Colonic mucosa (tissue), 4 donors: ENCODE data around the gene HDAC4. TPM values are rescaled to one million over a fixed set of nuclear protein-coding genes. Genes with fewer than 3 reads are reported as not detected.

Experiments used
- DNase-seq: peaks from one replicate; pipeline ENCODE4 v3.0.0-alpha.2; 2020
- H3K27ac ChIP-seq: fragments of 200-600 bp; one replicate; pipeline ENCODE4 v1.8.0; 2021
- H3K27me3 ChIP-seq: fragments of 200-600 bp; one replicate; pipeline ENCODE4 v1.8.0; 2021
- H3K36me3 ChIP-seq: fragments of 200-600 bp; one replicate; pipeline ENCODE4 v1.8.0; 2021
- H3K4me1 ChIP-seq: fragments of 200-600 bp; one replicate; pipeline ENCODE4 v1.8.0; 2021; ENCODE audit warnings: mild to moderate bottlenecking
- H3K4me3 ChIP-seq: fragments of 200-600 bp; one replicate; pipeline ENCODE4 v1.8.0; 2021
- H3K9ac ChIP-seq, 2 donors: one replicate each; pipeline ENCODE4 v1.7.0; 2013; ENCODE audit warnings: control low read depth in 2 of 2, low read depth in 2 of 2, low read length in 2 of 2
- H3K9me3 ChIP-seq: fragments of 200-600 bp; one replicate; pipeline ENCODE4 v1.8.0; 2021
- intact Hi-C: fragments of 100-400 bp; cut with DNase I; formaldehyde crosslinking; loops from one replicate; pipeline ENCODE4 v1.14.1; 2022
- total RNA-seq, 2 donors: library from RNA; stranded (reverse); fragmentation: NEBNext Ultra II Directional in 1 of 2; extraction: Animal tissue kit (Norgen Biotek cat#: 25700) in 1 of 2; gene quantifications; one replicate each; pipeline ENCODE4 v1.2.1, GENCODE V29; 2021
- TF ChIP-seq, protein P1 (sequence below): fragments of 200-600 bp; IDR thresholded peaks from one replicate; pipeline ENCODE4 v1.8.0; 2022; ENCODE audit warnings: antibody characterized with exemption, mild to moderate bottlenecking
- donor health status: healthy.
- donor health status: DM: no; HTN: no; CAD: no.
- donor health status: DM: no; HTN: no; CAD: no.

The HDAC4 gene
- total RNA-seq, 2 donors from 2014 or later: 35.3 to 46.8 TPM

DNA sequence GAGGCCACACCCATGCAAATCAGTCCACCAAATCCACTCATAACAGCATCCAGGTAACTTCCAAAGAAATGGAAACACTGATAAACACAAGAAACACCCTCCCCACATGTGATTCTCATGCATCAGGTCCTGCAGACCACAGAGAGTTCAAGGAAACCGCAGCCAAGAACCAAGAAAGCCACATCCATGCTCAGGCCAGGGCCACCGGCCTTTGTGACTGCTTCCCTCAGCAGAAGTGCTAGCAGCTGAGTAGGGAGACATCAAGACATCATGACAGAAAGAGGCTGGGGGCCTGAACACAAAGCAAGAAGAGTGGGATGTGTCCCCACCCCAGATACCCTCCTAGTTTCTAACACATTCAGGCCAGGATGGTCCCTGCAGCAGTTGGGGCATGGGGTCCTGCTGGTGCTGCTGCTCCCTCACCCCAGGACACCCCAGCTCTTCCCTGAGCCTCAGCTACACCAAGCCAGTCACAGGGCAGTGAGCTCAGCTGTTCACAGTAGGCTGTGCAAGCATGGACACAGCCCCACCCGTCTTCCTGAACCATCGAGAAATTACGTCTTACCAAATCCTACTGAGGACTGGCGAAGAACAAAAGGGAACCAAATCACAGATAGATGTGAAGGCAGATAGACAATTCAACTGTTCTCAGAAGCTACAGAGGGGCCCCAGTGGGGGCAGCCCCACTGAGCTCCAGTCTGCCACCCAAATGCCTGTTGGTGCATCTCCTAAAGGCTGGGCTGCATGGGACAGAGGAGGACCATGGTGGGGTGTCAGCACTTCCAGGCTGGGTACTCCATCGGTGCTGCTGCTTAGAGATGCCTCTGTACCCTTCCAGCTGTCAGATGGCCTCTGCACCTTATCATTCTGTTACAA is 60.9 kb downstream of the HDAC4 start:
- Histone ChIP-seq H3K9me3 (no peaks in the 10 kb centered on the region), H3K4me3 (no peak overlapping the region), H3K4me1 (no peaks in the 10 kb centered on the region), H3K27me3 (no peaks in the 10 kb centered on the region), H3K27ac (no peak overlapping the region), H3K9ac (no peak overlapping the region), H3K36me3 (no peaks in the 10 kb centered on the region)
- peak; percentile 15 for DNase-seq
- TF ChIP-seq, protein P1, sequence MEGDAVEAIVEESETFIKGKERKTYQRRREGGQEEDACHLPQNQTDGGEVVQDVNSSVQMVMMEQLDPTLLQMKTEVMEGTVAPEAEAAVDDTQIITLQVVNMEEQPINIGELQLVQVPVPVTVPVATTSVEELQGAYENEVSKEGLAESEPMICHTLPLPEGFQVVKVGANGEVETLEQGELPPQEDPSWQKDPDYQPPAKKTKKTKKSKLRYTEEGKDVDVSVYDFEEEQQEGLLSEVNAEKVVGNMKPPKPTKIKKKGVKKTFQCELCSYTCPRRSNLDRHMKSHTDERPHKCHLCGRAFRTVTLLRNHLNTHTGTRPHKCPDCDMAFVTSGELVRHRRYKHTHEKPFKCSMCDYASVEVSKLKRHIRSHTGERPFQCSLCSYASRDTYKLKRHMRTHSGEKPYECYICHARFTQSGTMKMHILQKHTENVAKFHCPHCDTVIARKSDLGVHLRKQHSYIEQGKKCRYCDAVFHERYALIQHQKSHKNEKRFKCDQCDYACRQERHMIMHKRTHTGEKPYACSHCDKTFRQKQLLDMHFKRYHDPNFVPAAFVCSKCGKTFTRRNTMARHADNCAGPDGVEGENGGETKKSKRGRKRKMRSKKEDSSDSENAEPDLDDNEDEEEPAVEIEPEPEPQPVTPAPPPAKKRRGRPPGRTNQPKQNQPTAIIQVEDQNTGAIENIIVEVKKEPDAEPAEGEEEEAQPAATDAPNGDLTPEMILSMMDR: no peak
- intact Hi-C loops: no loop called here

DNA sequence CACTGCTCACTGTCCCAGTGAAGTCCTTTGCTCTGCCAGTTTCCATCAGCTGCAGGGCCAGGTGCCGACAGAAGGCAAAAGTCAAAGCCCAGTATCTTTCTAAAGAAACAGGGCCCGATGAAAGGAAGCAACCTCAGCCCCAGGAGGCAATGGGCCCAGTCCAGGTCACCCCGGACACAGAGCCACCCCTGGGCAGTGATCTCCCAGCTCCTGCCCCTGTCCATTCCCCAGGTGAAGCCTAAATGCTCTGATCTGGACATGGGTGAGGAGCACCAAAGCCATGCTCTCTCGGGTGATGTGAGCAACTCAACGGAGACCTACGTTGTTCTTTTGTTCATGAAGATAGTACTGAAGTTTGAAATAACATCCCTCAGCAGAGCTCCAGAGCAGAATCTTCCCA is 61.6 kb downstream of the HDAC4 start:
- Histone ChIP-seq H3K27me3 (no peaks in the 10 kb centered on the region), H3K36me3 (no peaks in the 10 kb centered on the region), H3K9me3 (no peaks in the 10 kb centered on the region), H3K27ac (no peak overlapping the region), H3K9ac (no peak overlapping the region), H3K4me1 (no peaks in the 10 kb centered on the region), H3K4me3 (no peak overlapping the region)
- intact Hi-C loops: no loop called here
- peak; percentile 11 for DNase-seq
- TF ChIP-seq, protein P1: no peak

DNA sequence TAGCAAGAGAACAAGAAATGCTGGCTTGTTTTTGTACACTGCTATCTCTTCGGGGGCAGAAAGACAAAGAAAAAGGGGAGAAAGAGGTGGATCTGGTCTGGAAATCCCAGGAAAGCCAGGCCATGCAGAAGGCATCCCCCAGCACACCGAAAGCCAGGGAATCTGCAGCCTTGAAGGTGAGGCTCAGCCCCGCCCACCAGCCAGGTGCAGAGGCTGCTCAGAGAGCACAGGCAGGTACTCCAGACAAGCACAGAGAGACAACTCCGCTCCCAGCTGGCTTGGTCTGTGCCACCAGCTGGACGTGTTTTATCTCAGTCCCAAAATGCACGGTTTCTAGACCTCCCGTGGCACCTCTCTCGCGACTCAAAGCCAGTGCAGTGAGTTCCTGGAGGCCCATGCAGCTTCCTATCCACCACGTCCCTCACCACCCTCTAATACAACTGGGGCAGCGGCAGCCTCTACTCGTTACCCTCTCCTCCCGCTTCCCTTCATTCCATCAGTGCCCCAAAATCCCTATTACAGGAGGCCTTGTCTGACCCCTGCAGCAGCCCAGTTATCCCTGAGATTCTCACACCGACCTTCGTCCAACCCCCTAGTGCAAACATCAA is 62.8 kb downstream of the HDAC4 start:
- Histone ChIP-seq H3K4me3 (no peak overlapping the region), H3K9ac (no peak overlapping the region), H3K27me3 (no peaks in the 10 kb centered on the region), H3K27ac (no peak overlapping the region), H3K36me3 (no peaks in the 10 kb centered on the region), H3K4me1 (no peaks in the 10 kb centered on the region), H3K9me3 (no peaks in the 10 kb centered on the region)
- TF ChIP-seq, protein P1: no peak
- DNase-seq: no peak
- intact Hi-C loops: no loop called here

DNA sequence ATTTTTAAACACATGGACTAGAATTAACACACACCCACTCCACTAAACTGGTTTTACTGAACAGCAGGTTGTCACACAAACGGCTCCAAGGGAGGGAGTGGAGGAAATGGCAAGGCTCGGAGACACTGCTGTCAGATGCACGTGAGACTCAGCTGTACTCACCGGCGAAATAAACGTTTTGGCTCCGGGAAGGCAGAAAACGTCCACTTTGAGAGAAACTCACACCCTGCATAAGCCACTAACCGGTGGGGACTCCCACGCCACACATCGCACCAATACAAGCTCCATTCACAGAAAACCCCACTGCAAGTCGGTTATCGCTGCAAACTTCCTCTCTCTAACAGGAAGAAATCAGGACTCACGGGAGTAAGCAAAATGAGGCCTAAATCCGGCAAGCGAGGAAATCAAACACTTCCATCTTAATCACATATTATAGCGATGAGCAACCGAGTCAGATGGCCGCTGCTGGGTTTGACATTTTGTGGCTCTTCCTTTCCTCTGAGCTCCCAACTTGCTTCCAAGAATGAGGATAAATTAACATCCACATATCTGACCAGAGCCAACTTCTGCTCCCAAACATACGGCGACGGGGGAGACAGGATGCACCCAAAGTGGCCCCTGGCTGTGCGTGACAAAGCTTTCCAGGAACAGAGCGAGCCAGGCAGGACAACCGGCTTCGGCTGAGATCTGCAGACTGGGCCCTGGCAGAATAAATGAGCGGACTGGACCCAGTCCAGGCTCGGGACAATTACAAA is 63.5 kb downstream of the HDAC4 start:
- Histone ChIP-seq H3K4me3 (no peak overlapping the region), H3K4me1 (no peaks in the 10 kb centered on the region), H3K36me3 (no peaks in the 10 kb centered on the region), H3K9me3 (no peaks in the 10 kb centered on the region), H3K27ac (no peak overlapping the region), H3K27me3 (no peaks in the 10 kb centered on the region), H3K9ac (no peak overlapping the region)
- TF ChIP-seq, protein P1: no peak
- DNase-seq: no peak
- intact Hi-C loops: no loop called here

- Histone ChIP-seq H3K9ac (no peak overlapping the region), H3K27ac (no peak overlapping the region), H3K4me3 (no peak overlapping the region), H3K36me3 (no peaks in the 10 kb centered on the region), H3K27me3 (no peaks in the 10 kb centered on the region), H3K4me1 (no peaks in the 10 kb centered on the region), H3K9me3 (no peaks in the 10 kb centered on the region)
- TF ChIP-seq, protein P1: no peak
- DNase-seq: no peak
- intact Hi-C loops: no loop called here
These were observed 69.3 kb downstream of the HDAC4 start for GRCh38 chr2:239331560-239331959.
